GM12865 (cell line): ENCODE results near the gene PABPC3.

Experiments used
- DNase-seq: peaks from one replicate; pipeline ENCODE4 v3.0.0; 2010; ENCODE audit warnings: low read depth
- H3K4me3 ChIP-seq: 2 replicates; pipeline ENCODE4 v1.5.1; 2011; ENCODE audit warnings: mild to moderate bottlenecking, low read depth, low read length, control low read depth
- CTCF ChIP-seq: IDR thresholded peaks from 2 replicates; pipeline ENCODE4 v1.5.1; 2011; ENCODE audit warnings: low read length, control low read depth, low read depth, inconsistent platforms; ENCODE audit not compliant: insufficient read depth; ENCODE audit errors: missing control alignments

Gene PABPC3

GRCh38 chr13:25062479-25062878 lies 33.5 kb upstream of the PABPC3 start:
- H3K4me3 ChIP-seq = no peak overlapping the region
- DNase-seq = no peak
- peak; percentile 20 for TF ChIP-seq CTCF

GRCh38 chr13:25064396-25064795 lies 31.5 kb upstream of the PABPC3 start:
- no peak for TF ChIP-seq CTCF
- H3K4me3 ChIP-seq = no peak overlapping the region
- DNase-seq = no peak

- no peak for DNase-seq
- H3K4me3 ChIP-seq = no peak overlapping the region
- no peak for TF ChIP-seq CTCF
These were observed 29.8 kb upstream of the PABPC3 start for GRCh38 chr13:25065974-25066770.

GRCh38 chr13:25067064-25067463 lies 28.9 kb upstream of the PABPC3 start:
- H3K4me3 ChIP-seq = no peak overlapping the region
- no peak for DNase-seq
- no peak for TF ChIP-seq CTCF

- no peak for DNase-seq
- TF ChIP-seq CTCF = no peak
- H3K4me3 ChIP-seq = no peak overlapping the region
These were observed 27.1 kb upstream of the PABPC3 start for GRCh38 chr13:25068810-25069209.

- no peak for TF ChIP-seq CTCF
- DNase-seq = no peak
- no peak overlapping the region for H3K4me3 ChIP-seq
These were observed 26.7 kb upstream of the PABPC3 start for GRCh38 chr13:25069236-25069635.

- TF ChIP-seq CTCF = no peak
- no peak overlapping the region for H3K4me3 ChIP-seq
- no peak for DNase-seq
These were observed 26.0 kb upstream of the PABPC3 start for GRCh38 chr13:25069911-25070310.
